ENCODE results near the gene STAG1. TPM values are rescaled to one million over a fixed set of nuclear protein-coding genes. Genes with fewer than 3 reads are reported as not detected.
A peak's percentile ranks its signal among the peaks of the same experiment; 100 is the strongest.

The STAG1 gene
- total RNA-seq, 1 donor from 2014 or later = 40.9 TPM

- no peak for TF ChIP-seq CTCF (IDR thresholded peaks at IDR 0.05)
- Mint-ChIP-seq H3K36me3 (ENCODE audit: low read depth) (peaks cover 14% of the 10 kb centered on the region), H3K27me3 (ENCODE audit: low read depth) (no peaks in the 10 kb centered on the region), H3K4me1 (ENCODE audit: low read depth) (no peaks in the 10 kb centered on the region), H3K27ac (ENCODE audit: unreplicated experiment) (no peak overlapping the region), H3K4me3 (ENCODE audit: unreplicated experiment) (no peak overlapping the region), H3K9me3 (ENCODE audit: low read depth) (peaks cover 2% of the 10 kb centered on the region)
- no peak for DNase-seq (ENCODE audit: low spot score)
These were observed 324.0 kb downstream of the STAG1 start for GRCh38 chr3:136428167-136428566.

- H3K36me3 Mint-ChIP-seq (ENCODE audit: low read depth) = peaks cover 14% of the 10 kb centered on the region
- H3K27ac Mint-ChIP-seq (ENCODE audit: unreplicated experiment) = no peak overlapping the region
- no peaks in the 10 kb centered on the region for H3K4me1 Mint-ChIP-seq (ENCODE audit: low read depth)
- H3K4me3 Mint-ChIP-seq (ENCODE audit: unreplicated experiment) = no peak overlapping the region
- no peaks in the 10 kb centered on the region for H3K27me3 Mint-ChIP-seq (ENCODE audit: low read depth)
- H3K9me3 Mint-ChIP-seq (ENCODE audit: low read depth) = peaks cover 2% of the 10 kb centered on the region
- no peak for DNase-seq (ENCODE audit: low spot score)
- no peak for TF ChIP-seq CTCF (IDR thresholded peaks at IDR 0.05)
These were observed 324.9 kb downstream of the STAG1 start for GRCh38 chr3:136427236-136427635.

GRCh38 chr3:136414476-136414875 lies 337.7 kb downstream of the STAG1 start:
- Mint-ChIP-seq H3K4me3 (ENCODE audit: unreplicated experiment) (no peak overlapping the region), H3K9me3 (ENCODE audit: low read depth) (no peaks in the 10 kb centered on the region), H3K36me3 (ENCODE audit: low read depth) (peaks cover 13% of the 10 kb centered on the region), H3K4me1 (ENCODE audit: low read depth) (no peaks in the 10 kb centered on the region), H3K27me3 (ENCODE audit: low read depth) (no peaks in the 10 kb centered on the region), H3K27ac (ENCODE audit: unreplicated experiment) (peak overlapping the region; percentile 2)
- no peak for TF ChIP-seq CTCF (IDR thresholded peaks at IDR 0.05)
- DNase-seq (ENCODE audit: low spot score) = no peak

GRCh38 chr3:136412307-136412706 lies 339.9 kb downstream of the STAG1 start:
- Mint-ChIP-seq H3K4me1 (ENCODE audit: low read depth) (no peaks in the 10 kb centered on the region), H3K27me3 (ENCODE audit: low read depth) (no peaks in the 10 kb centered on the region), H3K27ac (ENCODE audit: unreplicated experiment) (no peak overlapping the region), H3K4me3 (ENCODE audit: unreplicated experiment) (no peak overlapping the region), H3K36me3 (ENCODE audit: low read depth) (peaks cover 12% of the 10 kb centered on the region), H3K9me3 (ENCODE audit: low read depth) (no peaks in the 10 kb centered on the region)
- no peak for TF ChIP-seq CTCF (IDR thresholded peaks at IDR 0.05)
- DNase-seq (ENCODE audit: low spot score) = no peak

- TF ChIP-seq CTCF (IDR thresholded peaks at IDR 0.05) = no peak
- no peaks in the 10 kb centered on the region for H3K4me1 Mint-ChIP-seq (ENCODE audit: low read depth)
- no peak for DNase-seq (ENCODE audit: low spot score)
- no peak overlapping the region for H3K27ac Mint-ChIP-seq (ENCODE audit: unreplicated experiment)
- no peaks in the 10 kb centered on the region for H3K27me3 Mint-ChIP-seq (ENCODE audit: low read depth)
- no peak overlapping the region for H3K4me3 Mint-ChIP-seq (ENCODE audit: unreplicated experiment)
- no peaks in the 10 kb centered on the region for H3K9me3 Mint-ChIP-seq (ENCODE audit: low read depth)
- H3K36me3 Mint-ChIP-seq (ENCODE audit: low read depth) = peaks cover 6% of the 10 kb centered on the region
These were observed 342.6 kb downstream of the STAG1 start for GRCh38 chr3:136409549-136409948.

Data from chondrocyte (in vitro differentiated cells).